Measurements from ENCODE around the gene AMZ1. TPM values are rescaled to one million over a fixed set of nuclear protein-coding genes. Genes with fewer than 3 reads are reported as not detected.
A peak's percentile ranks its signal among the peaks of the same experiment; 100 is the strongest.

AMZ1 gene
- total and polyA plus RNA-seq, 10 of the 15 experiments (the other 5 are each of a cell fraction or from before 2014, with no cell fraction given) = 0.02 to 2.0 (median 0.69) TPM

GRCh38 chr7:2709553-2710285 is 21.7 kb downstream of the AMZ1 start:
- POLR2A ChIA-PET = interaction anchor here (0.5 to 3.8 kb wide), 20 partner anchors 10 to 150 kb away, joined by 3 to 36 read pairs (median 5); partner anchors contain the start of gene AMZ1
- Histone ChIP-seq H2AFZ (ENCODE audit: control insufficient read depth, low read depth, low read length) (peak overlapping the region; percentile 96), H3K9ac (ENCODE audit: control insufficient read depth, insufficient read depth, low read length) (peak overlapping the region; percentile 70), H3K4me1 (ENCODE audit: control insufficient read depth, insufficient read depth, low read length) (peaks cover 28% of the 10 kb centered on the region), H3K4me3 (peak overlapping the region; percentile 56), H3K36me3 (ENCODE audit: control insufficient read depth in 2 of 2, insufficient read depth in 2 of 2, low read length in 1 of 2) (no peaks in the 10 kb centered on the region; a peak in 1 of 4 replicates), H3K27ac (ENCODE audit: control insufficient read depth, insufficient read depth) (peak overlapping the region; percentile 89), H3K79me2 (ENCODE audit: control insufficient read depth, insufficient read depth, low read length) (no peaks in the 10 kb centered on the region), H3K4me2 (ENCODE audit: control insufficient read depth, insufficient read depth) (peak overlapping the region; percentile 98), H3K9me3 (replicated peaks; ENCODE audit: control insufficient read depth, insufficient read depth, low read length) (no peaks in the 10 kb centered on the region), H3K27me3 (replicated peaks in 1 of 2; ENCODE audit: control insufficient read depth in 2 of 2, insufficient read depth in 2 of 2, low read length in 1 of 2) (no peaks in the 10 kb centered on the region), H4K20me1 (ENCODE audit: control insufficient read depth, insufficient read depth) (no peaks in the 10 kb centered on the region)
- SMC1A ChIA-PET (ENCODE audit: uncharacterized antibody, unreplicated experiment) = interaction anchor here (0.6 to 11.6 kb wide), 44 partner anchors 8 to 509 kb away, joined by 3 to 113 read pairs (median 5); partner anchors contain the start of gene AMZ1
- BruUV-seq (replicated peaks) = TSS peak; percentile 88
- ATAC-seq = peak; percentile 86
- intact Hi-C loops (cut with micrococcal nuclease; ENCODE audit: unreplicated experiment) (loop anchor here (1.0 to 5.0 kb wide), 5 partner anchors 38 to 143 kb away; partner anchors contain the start of gene GNA12), in situ Hi-C loops (cut with MboI) (loop anchor here (5.0 kb wide), 1 partner anchor 42 kb away; no protein-coding TSS in a partner anchor)
- CTCF ChIA-PET = interaction anchor here (0.6 to 8.3 kb wide), 62 partner anchors 8 to 491 kb away, joined by 3 to 154 read pairs (median 5); partner anchors contain the start of genes AMZ1 and TTYH3
- FAIRE-seq = peak; percentile 87
- RAD21 ChIA-PET (ENCODE audit: unreplicated experiment) = interaction anchor here (0.6 to 4.8 kb wide), 53 partner anchors 9 to 359 kb away, joined by 3 to 89 read pairs (median 5); partner anchors contain the start of genes AMZ1 and TTYH3
- under 1% methylated on average over 35 of the region's 35 CpGs for WGBS (ENCODE audit: insufficient coverage, insufficient replicate concordance, low lambda C conversion rate, missing lambda C conversion rate)
- peak; percentile 61 for DNase-seq (ENCODE audit: low read depth, low spot score)
- peak; percentile 42; the same call in 1 of the 2 replicates for TF ChIP-seq LARP7 (IDR thresholded peaks at IDR 0.05)
- TF ChIP-seq GATAD2B (conservative IDR thresholded peaks at IDR 0.05; ENCODE audit: low read depth) = peak; percentile 54; the same call in 1 of the 2 replicates
- peak; percentile 64 for TF ChIP-seq TCF12 (IDR thresholded peaks at IDR 0.05; ENCODE audit: low read depth, low read length)
- 0 out of 2 replicates have a peak, but pooled peaks have one; percentile 15 for TF ChIP-seq ZSCAN29 (IDR thresholded peaks at IDR 0.05)
- peak; percentile 69 for TF ChIP-seq RUNX3 (IDR thresholded peaks at IDR 0.05; ENCODE audit: low read length)
- TF ChIP-seq, protein P1, sequence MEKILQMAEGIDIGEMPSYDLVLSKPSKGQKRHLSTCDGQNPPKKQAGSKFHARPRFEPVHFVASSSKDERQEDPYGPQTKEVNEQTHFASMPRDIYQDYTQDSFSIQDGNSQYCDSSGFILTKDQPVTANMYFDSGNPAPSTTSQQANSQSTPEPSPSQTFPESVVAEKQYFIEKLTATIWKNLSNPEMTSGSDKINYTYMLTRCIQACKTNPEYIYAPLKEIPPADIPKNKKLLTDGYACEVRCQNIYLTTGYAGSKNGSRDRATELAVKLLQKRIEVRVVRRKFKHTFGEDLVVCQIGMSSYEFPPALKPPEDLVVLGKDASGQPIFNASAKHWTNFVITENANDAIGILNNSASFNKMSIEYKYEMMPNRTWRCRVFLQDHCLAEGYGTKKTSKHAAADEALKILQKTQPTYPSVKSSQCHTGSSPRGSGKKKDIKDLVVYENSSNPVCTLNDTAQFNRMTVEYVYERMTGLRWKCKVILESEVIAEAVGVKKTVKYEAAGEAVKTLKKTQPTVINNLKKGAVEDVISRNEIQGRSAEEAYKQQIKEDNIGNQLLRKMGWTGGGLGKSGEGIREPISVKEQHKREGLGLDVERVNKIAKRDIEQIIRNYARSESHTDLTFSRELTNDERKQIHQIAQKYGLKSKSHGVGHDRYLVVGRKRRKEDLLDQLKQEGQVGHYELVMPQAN (conservative IDR thresholded peaks at IDR 0.05) = peak; percentile 37; the same call in 1 of the 2 replicates
- 0 out of 2 replicates have a peak, but pooled peaks have one; percentile 43 for TF ChIP-seq ZNF592 (IDR thresholded peaks at IDR 0.05)
- peak; percentile 69; the same call in 1 of the 2 replicates for TF ChIP-seq ZNF217 (IDR thresholded peaks at IDR 0.05)
- TF ChIP-seq, protein P2, sequence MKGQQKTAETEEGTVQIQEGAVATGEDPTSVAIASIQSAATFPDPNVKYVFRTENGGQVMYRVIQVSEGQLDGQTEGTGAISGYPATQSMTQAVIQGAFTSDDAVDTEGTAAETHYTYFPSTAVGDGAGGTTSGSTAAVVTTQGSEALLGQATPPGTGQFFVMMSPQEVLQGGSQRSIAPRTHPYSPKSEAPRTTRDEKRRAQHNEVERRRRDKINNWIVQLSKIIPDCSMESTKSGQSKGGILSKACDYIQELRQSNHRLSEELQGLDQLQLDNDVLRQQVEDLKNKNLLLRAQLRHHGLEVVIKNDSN (IDR thresholded peaks at IDR 0.05; ENCODE audit: borderline replicate concordance, extremely low read length, insufficient read depth, low read depth, low read length) = peak; percentile 95
- TF ChIP-seq, protein P3, sequence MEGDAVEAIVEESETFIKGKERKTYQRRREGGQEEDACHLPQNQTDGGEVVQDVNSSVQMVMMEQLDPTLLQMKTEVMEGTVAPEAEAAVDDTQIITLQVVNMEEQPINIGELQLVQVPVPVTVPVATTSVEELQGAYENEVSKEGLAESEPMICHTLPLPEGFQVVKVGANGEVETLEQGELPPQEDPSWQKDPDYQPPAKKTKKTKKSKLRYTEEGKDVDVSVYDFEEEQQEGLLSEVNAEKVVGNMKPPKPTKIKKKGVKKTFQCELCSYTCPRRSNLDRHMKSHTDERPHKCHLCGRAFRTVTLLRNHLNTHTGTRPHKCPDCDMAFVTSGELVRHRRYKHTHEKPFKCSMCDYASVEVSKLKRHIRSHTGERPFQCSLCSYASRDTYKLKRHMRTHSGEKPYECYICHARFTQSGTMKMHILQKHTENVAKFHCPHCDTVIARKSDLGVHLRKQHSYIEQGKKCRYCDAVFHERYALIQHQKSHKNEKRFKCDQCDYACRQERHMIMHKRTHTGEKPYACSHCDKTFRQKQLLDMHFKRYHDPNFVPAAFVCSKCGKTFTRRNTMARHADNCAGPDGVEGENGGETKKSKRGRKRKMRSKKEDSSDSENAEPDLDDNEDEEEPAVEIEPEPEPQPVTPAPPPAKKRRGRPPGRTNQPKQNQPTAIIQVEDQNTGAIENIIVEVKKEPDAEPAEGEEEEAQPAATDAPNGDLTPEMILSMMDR (IDR thresholded peaks at IDR 0.05 in 2 of 3, conservative IDR thresholded peaks at IDR 0.05 in 1 of 3; ENCODE audit: control insufficient read depth in 2 of 3, extremely low read depth in 1 of 3, insufficient read depth in 1 of 3, low read depth in 3 of 3, low read length in 3 of 3) = peak; percentile 95 to 100 (median 100); a peak in 5 of 6 replicates
- TF ChIP-seq NBN (IDR thresholded peaks at IDR 0.05) = peak; percentile 40
- peak; percentile 31; the same call in 1 of the 2 replicates for TF ChIP-seq CREM (IDR thresholded peaks at IDR 0.05; ENCODE audit: low read depth)
- TF ChIP-seq IKZF1 (conservative IDR thresholded peaks at IDR 0.05) = peak; percentile 62; the same call in 1 of the 2 replicates

Data from GM12878 (cell line).